ENCODE measurements around the gene TRAF2.

The TRAF2 gene

DNA sequence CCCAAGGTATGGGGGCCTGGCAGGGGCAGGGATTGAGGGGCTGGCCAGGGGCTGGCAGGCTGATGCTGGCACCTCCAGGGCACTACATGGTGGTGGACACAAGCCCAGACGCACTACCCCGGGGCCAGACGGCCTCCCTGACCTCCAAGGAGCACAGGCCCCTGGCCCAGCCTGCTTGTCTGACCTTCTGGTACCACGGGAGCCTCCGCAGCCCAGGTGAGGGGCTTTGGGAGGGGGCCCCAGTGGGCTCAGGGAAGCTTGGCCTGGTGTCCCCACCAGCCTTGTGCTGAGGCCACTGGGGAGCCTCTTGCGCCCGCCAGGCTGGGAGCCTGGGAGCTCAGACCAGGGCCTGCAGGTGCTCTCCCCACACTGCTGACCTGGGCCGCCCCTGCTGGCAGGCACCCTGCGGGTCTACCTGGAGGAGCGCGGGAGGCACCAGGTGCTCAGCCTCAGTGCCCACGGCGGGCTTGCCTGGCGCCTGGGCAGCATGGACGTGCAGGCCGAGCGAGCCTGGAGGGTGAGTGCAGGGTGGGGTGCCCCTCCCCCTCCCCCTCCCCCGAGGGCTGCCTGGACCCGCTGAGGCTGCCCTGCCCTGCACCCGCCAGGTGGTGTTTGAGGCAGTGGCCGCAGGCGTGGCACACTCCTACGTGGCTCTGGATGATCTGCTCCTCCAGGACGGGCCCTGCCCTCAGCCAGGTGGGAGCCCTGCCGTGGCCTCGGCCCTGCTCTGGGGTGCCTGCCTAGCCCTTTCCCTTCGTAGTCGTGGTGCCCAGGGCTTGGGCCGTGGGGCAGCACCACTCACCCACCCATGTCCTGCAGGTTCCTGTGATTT, 28.5 kb upstream of the TRAF2 start:
- Histone ChIP-seq H3K36me3 (ENCODE audit: control insufficient read depth in 5 of 5, insufficient read depth in 5 of 5, low read length in 5 of 5) (peaks cover 0 to 34% (median 23%) of the 10 kb centered on the region in 5 donors), H3K9ac (ENCODE audit: low read length in 5 of 5) (no peak overlapping the region), H3K9me3 (ENCODE audit: control insufficient read depth in 5 of 5, low read length in 5 of 5) (no peaks in the 10 kb centered on the region), H3K27ac (ENCODE audit: low read depth, low read length) (no peak overlapping the region), H3K4me1 (ENCODE audit: control insufficient read depth in 5 of 5, insufficient read depth in 5 of 5, low read length in 5 of 5) (peaks cover 0 to 35% (median 19%) of the 10 kb centered on the region in 5 donors), H3K4me3 (ENCODE audit: low read depth in 1 of 5, low read length in 5 of 5) (no peak overlapping the region), H3K27me3 (ENCODE audit: control insufficient read depth in 5 of 5, insufficient read depth in 4 of 5, low read length in 5 of 5) (no peaks in the 10 kb centered on the region)

DNA sequence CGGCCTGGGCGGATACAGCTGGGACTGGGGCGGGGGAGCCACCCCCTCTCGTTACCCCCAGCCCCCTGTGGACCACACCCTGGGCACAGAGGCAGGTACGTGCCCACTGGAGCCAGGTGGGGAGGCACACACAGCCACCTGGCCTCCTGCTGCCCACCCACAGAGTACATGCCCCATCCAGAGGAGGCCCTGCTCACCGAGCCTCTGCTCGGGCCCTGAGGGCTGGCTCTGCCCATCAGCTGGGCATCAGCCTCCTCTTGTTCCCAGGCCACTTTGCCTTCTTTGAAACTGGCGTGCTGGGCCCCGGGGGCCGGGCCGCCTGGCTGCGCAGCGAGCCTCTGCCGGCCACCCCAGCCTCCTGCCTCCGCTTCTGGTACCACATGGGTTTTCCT, 27.9 kb upstream of the TRAF2 start:
- Histone ChIP-seq H3K27ac (ENCODE audit: low read depth, low read length) (no peak overlapping the region), H3K27me3 (ENCODE audit: control insufficient read depth in 5 of 5, insufficient read depth in 4 of 5, low read length in 5 of 5) (no peaks in the 10 kb centered on the region), H3K9me3 (ENCODE audit: control insufficient read depth in 5 of 5, low read length in 5 of 5) (no peaks in the 10 kb centered on the region), H3K36me3 (ENCODE audit: control insufficient read depth in 5 of 5, insufficient read depth in 5 of 5, low read length in 5 of 5) (peaks cover 0 to 40% (median 29%) of the 10 kb centered on the region in 5 donors), H3K4me1 (ENCODE audit: control insufficient read depth in 5 of 5, insufficient read depth in 5 of 5, low read length in 5 of 5) (peaks cover 0 to 33% (median 19%) of the 10 kb centered on the region in 5 donors), H3K4me3 (ENCODE audit: low read depth in 1 of 5, low read length in 5 of 5) (no peak overlapping the region), H3K9ac (ENCODE audit: low read length in 5 of 5) (no peak overlapping the region)

- Histone ChIP-seq H3K4me1 (ENCODE audit: control insufficient read depth in 5 of 5, insufficient read depth in 5 of 5, low read length in 5 of 5) (peaks cover 0 to 40% (median 20%) of the 10 kb centered on the region in 5 donors), H3K9me3 (ENCODE audit: control insufficient read depth in 5 of 5, low read length in 5 of 5) (no peaks in the 10 kb centered on the region), H3K27me3 (ENCODE audit: control insufficient read depth in 5 of 5, insufficient read depth in 4 of 5, low read length in 5 of 5) (no peaks in the 10 kb centered on the region), H3K27ac (ENCODE audit: low read depth, low read length) (no peak overlapping the region), H3K4me3 (ENCODE audit: low read depth in 1 of 5, low read length in 5 of 5) (no peak overlapping the region), H3K9ac (ENCODE audit: low read length in 5 of 5) (no peak overlapping the region), H3K36me3 (ENCODE audit: control insufficient read depth in 5 of 5, insufficient read depth in 5 of 5, low read length in 5 of 5) (peaks cover 0 to 45% (median 34%) of the 10 kb centered on the region in 5 donors)
These were observed 27.2 kb upstream of the TRAF2 start for GRCh38 chr9:136858844-136859757.

DNA sequence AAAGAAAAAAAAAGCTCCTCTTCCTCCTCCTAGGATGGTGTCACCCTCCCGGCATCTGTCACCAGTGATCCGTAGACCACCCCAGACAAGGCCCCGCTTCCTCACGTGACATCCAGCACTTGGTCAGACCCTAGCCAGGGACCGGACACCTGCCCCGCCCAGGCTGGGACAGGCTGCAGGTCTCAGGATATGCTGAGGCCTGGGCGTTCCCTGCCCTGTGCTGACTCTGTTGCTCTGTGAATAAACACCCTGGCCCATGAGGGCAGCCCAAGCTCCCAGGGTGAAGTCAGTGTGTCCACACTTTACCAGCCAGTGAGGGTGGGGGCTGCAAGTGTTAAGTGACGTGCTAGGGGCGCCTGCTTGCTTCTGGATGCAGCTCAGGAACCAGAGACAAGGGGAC, 25.8 kb upstream of the TRAF2 start:
- Histone ChIP-seq H3K27ac (ENCODE audit: low read depth, low read length) (no peak overlapping the region), H3K27me3 (ENCODE audit: control insufficient read depth in 5 of 5, insufficient read depth in 4 of 5, low read length in 5 of 5) (no peaks in the 10 kb centered on the region), H3K36me3 (ENCODE audit: control insufficient read depth in 5 of 5, insufficient read depth in 5 of 5, low read length in 5 of 5) (peaks cover 0 to 45% (median 34%) of the 10 kb centered on the region in 5 donors), H3K9ac (ENCODE audit: low read length in 5 of 5) (no peak overlapping the region), H3K9me3 (ENCODE audit: control insufficient read depth in 5 of 5, low read length in 5 of 5) (no peaks in the 10 kb centered on the region), H3K4me1 (ENCODE audit: control insufficient read depth in 5 of 5, insufficient read depth in 5 of 5, low read length in 5 of 5) (peaks cover 2 to 46% (median 32%) of the 10 kb centered on the region in 5 donors), H3K4me3 (ENCODE audit: low read depth in 1 of 5, low read length in 5 of 5) (no peak overlapping the region)

- H3K4me3 ChIP-seq (ENCODE audit: low read depth in 1 of 5, low read length in 5 of 5), result no peak overlapping the region
- no peaks in the 10 kb centered on the region for H3K9me3 ChIP-seq (ENCODE audit: control insufficient read depth in 5 of 5, low read length in 5 of 5)
- H3K27ac ChIP-seq (ENCODE audit: low read depth, low read length), result no peak overlapping the region
- no peaks in the 10 kb centered on the region for H3K27me3 ChIP-seq (ENCODE audit: control insufficient read depth in 5 of 5, insufficient read depth in 4 of 5, low read length in 5 of 5)
- peaks cover 0 to 45% (median 34%) of the 10 kb centered on the region in 5 donors for H3K36me3 ChIP-seq (ENCODE audit: control insufficient read depth in 5 of 5, insufficient read depth in 5 of 5, low read length in 5 of 5)
- no peak overlapping the region for H3K9ac ChIP-seq (ENCODE audit: low read length in 5 of 5)
- H3K4me1 ChIP-seq (ENCODE audit: control insufficient read depth in 5 of 5, insufficient read depth in 5 of 5, low read length in 5 of 5), result peaks cover 2 to 40% (median 27%) of the 10 kb centered on the region in 5 donors
These were observed 25.1 kb upstream of the TRAF2 start for GRCh38 chr9:136860933-136861873.

GRCh38 chr9:136861874-136862457, 24.4 kb upstream of the TRAF2 start:
- Histone ChIP-seq H3K4me3 (ENCODE audit: low read depth in 1 of 5, low read length in 5 of 5) (no peak overlapping the region), H3K4me1 (ENCODE audit: control insufficient read depth in 5 of 5, insufficient read depth in 5 of 5, low read length in 5 of 5) (peaks cover 2 to 41% (median 31%) of the 10 kb centered on the region in 5 donors), H3K9me3 (ENCODE audit: control insufficient read depth in 5 of 5, low read length in 5 of 5) (no peaks in the 10 kb centered on the region), H3K27ac (ENCODE audit: low read depth, low read length) (no peak overlapping the region), H3K9ac (ENCODE audit: low read length in 5 of 5) (no peak overlapping the region), H3K27me3 (ENCODE audit: control insufficient read depth in 5 of 5, insufficient read depth in 4 of 5, low read length in 5 of 5) (no peaks in the 10 kb centered on the region), H3K36me3 (ENCODE audit: control insufficient read depth in 5 of 5, insufficient read depth in 5 of 5, low read length in 5 of 5) (peaks cover 0 to 45% (median 34%) of the 10 kb centered on the region in 5 donors)

- no peak overlapping the region for H3K9ac ChIP-seq (ENCODE audit: low read length in 5 of 5)
- no peaks in the 10 kb centered on the region for H3K9me3 ChIP-seq (ENCODE audit: control insufficient read depth in 5 of 5, low read length in 5 of 5)
- H3K27ac ChIP-seq (ENCODE audit: low read depth, low read length), result no peak overlapping the region
- no peak overlapping the region for H3K4me3 ChIP-seq (ENCODE audit: low read depth in 1 of 5, low read length in 5 of 5)
- H3K27me3 ChIP-seq (ENCODE audit: control insufficient read depth in 5 of 5, insufficient read depth in 4 of 5, low read length in 5 of 5), result no peaks in the 10 kb centered on the region
- peaks cover 2 to 41% (median 33%) of the 10 kb centered on the region in 5 donors for H3K4me1 ChIP-seq (ENCODE audit: control insufficient read depth in 5 of 5, insufficient read depth in 5 of 5, low read length in 5 of 5)
- H3K36me3 ChIP-seq (ENCODE audit: control insufficient read depth in 5 of 5, insufficient read depth in 5 of 5, low read length in 5 of 5), result peaks cover 0 to 45% (median 34%) of the 10 kb centered on the region in 5 donors
These were observed 23.3 kb upstream of the TRAF2 start for GRCh38 chr9:136862849-136863622.

- Histone ChIP-seq H3K9ac (ENCODE audit: low read length in 5 of 5) (no peak overlapping the region), H3K9me3 (ENCODE audit: control insufficient read depth in 5 of 5, low read length in 5 of 5) (peaks cover 0 to 3% (median 0%) of the 10 kb centered on the region in 5 donors), H3K27ac (ENCODE audit: low read depth, low read length) (no peak overlapping the region), H3K4me3 (ENCODE audit: low read depth in 1 of 5, low read length in 5 of 5) (no peak overlapping the region), H3K27me3 (ENCODE audit: control insufficient read depth in 5 of 5, insufficient read depth in 4 of 5, low read length in 5 of 5) (no peaks in the 10 kb centered on the region), H3K36me3 (ENCODE audit: control insufficient read depth in 5 of 5, insufficient read depth in 5 of 5, low read length in 5 of 5) (peaks cover 0 to 42% (median 34%) of the 10 kb centered on the region in 5 donors), H3K4me1 (ENCODE audit: control insufficient read depth in 5 of 5, insufficient read depth in 5 of 5, low read length in 5 of 5) (peaks cover 2 to 36% (median 32%) of the 10 kb centered on the region in 5 donors)
These were observed 22.6 kb upstream of the TRAF2 start for GRCh38 chr9:136863623-136864273.
